Right forelimb (tissue), 1 donor: ENCODE data around the gene UQCC5.

Source experiments
- DNase-seq: peaks from one replicate; pipeline ENCODE4 v3.0.0-alpha.2; 2018

UQCC5 gene

GRCh38 chr3:52504977-52505376 is 31.4 kb upstream of the UQCC5 start:
- DNase-seq, result no peak

DNA sequence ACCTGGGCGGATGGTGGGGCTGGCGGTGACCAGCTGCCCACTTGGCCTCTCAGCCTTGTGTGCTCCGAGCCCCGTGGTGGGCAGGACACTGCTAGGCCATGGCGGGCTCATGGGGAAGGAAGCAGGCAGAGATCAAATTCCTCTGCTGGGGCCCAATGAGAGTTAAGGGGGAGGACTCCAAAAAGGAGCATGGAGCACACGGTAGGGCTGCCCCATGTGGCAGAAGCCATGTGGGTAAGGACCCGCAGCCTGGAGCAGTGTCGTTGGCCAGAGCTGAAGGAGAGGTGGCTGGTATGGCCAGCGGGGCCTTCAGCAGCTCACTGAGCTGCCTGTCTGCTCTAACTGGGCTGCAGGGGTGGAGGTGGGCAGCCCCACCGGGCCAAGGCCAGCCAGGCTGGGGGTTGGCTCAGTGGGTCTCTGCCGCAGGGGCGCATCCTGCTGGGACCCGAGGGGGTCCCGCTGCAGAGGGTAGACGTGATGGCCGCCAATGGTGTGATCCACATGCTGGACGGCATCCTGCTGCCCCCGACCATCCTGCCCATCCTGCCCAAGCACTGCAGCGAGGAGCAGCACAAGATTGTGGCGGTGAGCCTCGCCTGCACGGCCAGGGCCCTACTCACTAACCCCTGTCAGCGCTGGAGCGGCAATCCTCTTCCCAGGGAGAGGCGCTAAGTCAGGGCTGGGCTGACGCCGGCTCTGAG is 30.0 kb upstream of the UQCC5 start:
- DNase-seq, result no peak

DNA sequence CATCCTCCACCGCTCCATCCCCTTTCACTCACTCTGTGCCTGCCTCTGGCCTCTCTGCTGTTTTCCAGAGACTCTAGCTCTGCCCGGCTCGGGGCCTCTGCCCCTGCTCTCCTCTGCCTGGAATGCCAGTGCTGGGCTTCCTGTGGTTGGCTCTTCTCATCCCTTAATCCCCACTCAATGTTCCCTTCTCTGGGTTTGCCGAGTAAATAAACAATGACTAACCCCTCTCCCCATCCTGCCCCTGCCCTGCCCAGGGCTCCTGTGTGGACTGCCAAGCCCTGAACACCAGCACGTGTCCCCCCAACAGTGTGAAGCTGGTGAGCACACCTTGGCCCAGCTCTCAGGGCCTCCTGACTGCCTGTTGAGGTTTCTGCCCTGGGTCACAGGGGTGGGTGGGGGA is 29.0 kb upstream of the UQCC5 start:
- DNase-seq, result no peak

DNA sequence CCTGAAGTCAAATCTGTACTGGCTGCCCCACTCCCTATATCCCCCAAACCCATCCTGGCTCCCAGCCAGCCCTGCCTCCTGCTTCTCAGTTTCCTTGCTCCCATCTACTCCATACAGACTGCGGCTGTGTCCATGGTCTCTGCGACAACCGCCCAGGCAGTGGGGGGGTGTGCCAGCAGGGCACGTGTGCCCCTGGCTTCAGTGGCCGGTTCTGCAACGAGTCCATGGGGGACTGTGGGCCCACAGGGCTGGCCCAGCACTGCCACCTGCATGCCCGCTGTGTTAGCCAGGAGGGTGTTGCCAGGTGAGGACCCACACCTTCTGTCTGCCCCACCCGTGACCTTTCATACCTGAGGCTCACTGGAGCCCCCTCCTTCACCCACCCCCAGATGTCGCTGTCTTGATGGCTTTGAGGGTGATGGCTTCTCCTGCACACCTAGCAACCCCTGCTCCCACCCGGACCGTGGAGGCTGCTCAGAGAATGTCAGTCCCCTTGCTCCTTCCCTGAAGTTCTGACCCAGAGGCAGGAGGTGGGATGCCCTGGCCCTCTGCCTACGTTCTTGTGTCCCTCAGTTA is 26.6 kb upstream of the UQCC5 start:
- DNase-seq, result no peak

- DNase-seq, result no peak
Observed at GRCh38 chr3:52511509-52511908, 24.9 kb upstream of the UQCC5 start.

GRCh38 chr3:52512105-52512504 is 24.3 kb upstream of the UQCC5 start:
- DNase-seq, result no peak

GRCh38 chr3:52512727-52513126 is 23.7 kb upstream of the UQCC5 start:
- DNase-seq, result no peak

- DNase-seq, result no peak
Observed at GRCh38 chr3:52513281-52513680, 23.1 kb upstream of the UQCC5 start.

DNA sequence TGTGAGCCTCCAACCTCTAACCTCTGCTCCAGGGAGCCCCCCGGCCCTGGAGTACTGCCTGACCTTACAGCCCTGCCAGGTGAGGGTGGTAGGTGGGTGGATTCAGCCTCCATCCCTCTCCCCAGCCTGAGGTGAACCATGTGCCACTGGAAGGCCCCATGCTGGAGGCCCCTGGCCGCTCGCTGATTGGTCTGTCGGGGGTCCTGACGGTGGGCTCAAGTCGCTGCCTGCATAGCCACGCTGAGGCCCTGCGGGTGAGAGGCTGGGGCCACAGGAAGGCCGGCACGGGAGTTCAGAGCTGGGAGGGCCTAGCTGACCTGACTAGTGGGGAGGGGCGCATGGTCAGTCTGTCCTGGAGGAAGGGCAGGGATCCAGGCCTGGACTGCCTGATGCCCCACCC is 21.8 kb upstream of the UQCC5 start:
- no peak for DNase-seq

- DNase-seq, result no peak
Observed at GRCh38 chr3:52515192-52515591, 21.2 kb upstream of the UQCC5 start.

GRCh38 chr3:52516509-52517195 is 19.8 kb upstream of the UQCC5 start:
- no peak for DNase-seq

DNA sequence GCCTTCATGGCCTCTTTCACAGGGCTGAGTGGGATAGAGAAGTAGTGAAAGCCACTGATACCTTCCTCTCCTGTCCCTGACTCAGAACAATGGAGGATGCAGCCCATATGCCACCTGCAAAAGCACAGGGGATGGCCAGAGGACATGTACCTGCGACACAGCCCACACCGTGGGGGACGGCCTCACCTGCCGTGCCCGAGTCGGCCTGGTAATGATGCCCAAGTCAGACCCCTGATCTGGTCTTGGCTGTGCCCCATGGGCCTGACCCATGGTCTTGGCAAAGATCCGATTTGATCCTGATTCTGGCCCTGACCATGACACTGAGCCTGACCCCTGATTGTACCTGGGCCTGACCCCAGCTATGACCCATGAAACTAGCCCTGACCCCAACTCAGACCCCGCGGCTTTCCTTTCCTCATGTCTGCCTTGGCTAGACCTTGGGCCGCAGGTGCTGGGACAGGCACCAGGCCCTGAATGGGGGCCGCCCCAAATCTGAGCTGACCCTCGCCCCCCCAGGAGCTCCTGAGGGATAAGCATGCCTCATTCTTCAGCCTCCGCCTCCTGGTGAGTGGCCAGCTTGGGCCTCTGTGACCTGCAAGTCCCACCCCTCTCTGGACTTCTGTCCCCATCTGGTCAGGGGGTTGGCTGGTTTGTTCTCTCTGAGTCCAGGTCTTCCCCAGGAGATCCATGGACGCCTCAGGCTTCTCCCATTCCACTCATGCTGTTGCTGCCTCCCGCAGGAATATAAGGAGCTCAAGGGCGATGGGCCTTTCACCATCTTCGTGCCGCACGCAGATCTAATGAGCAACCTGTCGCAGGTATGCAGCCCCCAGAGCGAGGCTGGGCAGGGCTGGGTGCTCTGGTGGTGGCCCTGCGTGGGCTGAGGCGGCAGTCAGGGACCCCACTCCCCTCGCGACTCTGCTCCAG is 18.3 kb upstream of the UQCC5 start:
- no peak for DNase-seq

DNA sequence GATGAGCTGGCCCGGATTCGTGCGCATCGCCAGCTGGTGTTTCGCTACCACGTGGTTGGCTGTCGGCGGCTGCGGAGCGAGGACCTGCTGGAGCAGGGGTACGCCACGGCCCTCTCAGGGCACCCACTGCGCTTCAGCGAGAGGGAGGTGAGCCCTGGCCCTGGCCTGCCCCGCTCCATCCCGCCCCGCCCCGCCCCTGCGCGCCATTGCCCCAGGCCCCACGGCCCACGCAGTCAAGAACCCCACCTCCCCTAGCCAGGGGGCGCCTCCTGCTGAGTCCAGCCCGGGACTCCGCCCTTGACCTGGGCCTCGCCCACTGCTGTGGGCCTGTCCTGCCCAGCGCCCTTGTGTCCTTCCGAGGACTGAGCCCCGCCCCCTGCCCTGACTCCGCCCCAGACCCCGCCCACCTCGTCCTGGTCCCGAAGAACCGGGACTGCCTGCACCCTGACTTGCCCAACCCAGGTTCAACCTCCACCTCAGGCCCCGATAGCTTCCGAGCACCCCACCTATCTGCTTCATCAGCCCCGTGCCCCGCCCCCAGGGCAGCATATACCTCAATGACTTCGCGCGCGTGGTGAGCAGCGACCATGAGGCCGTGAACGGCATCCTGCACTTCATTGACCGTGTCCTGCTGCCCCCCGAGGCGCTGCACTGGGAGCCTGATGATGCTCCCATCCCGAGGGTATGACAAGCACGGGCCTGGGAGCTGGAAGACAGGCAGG is 17.5 kb upstream of the UQCC5 start:
- no peak for DNase-seq

DNA sequence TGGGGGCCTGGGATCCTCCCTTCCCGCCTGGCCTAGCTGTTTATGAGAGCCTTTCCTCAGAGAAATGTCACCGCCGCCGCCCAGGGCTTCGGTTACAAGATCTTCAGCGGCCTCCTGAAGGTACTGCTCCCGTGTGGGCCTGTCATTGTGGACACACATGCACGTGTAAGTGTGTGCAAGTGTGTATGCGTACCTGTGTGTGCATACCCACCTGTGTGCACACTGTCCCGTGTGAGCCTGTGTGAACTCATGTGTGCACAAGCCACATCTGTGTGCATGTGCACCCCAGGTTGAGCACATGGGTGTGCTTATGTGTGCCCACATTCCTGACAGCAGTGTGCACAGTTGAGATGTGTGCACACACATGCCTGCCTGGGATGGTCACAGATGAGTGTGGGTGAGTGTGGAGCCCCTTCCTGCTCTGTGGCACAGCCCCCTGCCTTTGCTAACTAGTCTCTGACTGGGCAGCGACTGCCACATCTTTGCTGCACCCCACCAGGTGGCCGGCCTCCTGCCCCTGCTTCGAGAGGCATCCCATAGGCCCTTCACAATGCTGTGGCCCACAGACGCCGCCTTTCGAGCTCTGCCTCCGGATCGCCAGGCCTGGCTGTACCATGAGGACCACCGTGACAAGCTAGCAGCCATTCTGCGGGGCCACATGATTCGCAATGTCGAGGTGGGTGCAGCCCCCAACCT is 16.8 kb upstream of the UQCC5 start:
- DNase-seq, result no peak

DNA sequence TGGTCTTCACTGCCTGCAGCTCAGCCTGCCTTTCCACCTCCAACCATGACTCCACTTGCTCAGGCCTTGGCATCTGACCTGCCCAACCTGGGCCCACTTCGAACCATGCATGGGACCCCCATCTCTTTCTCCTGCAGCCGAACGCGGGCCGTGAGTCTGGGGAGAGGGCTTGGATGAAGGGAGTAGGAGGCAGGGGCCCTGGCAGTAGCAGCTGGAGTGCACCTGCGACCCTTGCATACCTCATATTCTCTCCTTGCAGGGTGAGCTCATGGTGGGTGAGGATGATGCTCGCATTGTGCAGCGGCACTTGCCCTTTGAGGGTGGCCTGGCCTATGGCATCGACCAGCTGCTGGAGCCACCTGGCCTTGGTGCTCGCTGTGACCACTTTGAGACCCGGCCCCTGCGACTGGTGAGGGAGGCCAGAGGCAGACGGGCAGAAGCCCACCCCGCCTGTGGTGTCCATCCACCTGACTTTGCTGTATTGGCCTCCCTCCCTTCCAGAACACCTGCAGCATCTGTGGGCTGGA is 16.2 kb upstream of the UQCC5 start:
- DNase-seq, result no peak

- DNase-seq, result no peak
Observed at GRCh38 chr3:52520716-52521487, 15.5 kb upstream of the UQCC5 start.

GRCh38 chr3:52521488-52521824 is 14.9 kb upstream of the UQCC5 start:
- no peak for DNase-seq

DNA sequence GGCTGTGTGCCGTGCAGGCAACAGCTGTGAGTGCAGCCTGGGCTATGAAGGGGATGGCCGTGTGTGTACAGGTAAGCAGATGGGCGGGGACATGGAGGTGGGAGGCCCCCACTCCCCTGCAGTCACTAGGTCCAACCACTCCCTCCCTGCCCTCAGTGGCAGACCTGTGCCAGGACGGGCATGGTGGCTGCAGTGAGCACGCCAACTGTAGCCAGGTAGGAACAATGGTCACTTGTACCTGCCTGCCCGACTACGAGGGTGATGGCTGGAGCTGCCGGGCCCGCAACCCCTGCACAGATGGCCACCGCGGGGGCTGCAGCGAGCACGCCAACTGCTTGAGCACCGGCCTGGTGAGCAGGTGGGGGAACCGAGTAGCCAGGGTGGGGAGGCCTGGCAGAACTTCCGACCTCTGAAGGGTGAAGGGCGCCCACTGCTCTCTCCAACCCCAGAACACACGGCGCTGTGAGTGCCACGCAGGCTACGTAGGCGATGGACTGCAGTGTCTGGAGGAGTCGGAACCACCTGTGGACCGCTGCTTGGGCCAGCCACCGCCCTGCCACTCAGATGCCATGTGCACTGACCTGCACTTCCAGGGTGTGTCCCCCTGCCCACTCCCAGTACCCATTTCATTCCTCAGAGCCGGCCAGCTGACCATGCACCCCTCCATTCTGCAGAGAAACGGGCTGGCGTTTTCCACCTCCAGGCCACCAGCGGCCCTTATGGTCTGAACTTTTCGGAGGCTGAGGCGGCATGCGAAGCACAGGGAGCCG is 14.3 kb upstream of the UQCC5 start:
- DNase-seq, result no peak

DNA sequence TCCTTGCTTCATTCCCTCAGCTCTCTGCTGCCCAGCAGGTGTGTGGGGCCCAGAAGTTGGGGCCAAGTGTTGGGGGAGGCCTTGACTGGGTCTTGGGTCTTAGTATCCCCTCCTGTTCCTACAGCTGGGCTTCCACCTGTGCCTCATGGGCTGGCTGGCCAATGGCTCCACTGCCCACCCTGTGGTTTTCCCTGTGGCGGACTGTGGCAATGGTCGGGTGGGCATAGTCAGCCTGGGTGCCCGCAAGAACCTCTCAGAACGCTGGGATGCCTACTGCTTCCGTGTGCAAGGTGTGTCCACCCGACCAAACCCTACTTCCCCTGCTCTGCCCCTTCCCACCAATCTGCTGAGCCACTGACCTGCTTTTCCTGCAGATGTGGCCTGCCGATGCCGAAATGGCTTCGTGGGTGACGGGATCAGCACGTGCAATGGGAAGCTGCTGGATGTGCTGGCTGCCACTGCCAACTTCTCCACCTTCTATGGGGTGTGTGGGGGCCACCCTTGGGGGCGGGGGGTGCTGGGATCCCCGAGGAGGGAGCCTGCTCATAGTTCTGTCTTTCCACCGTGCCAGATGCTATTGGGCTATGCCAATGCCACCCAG is 13.7 kb upstream of the UQCC5 start:
- no peak for DNase-seq
